GM03348 (cell line): ENCODE data around the gene GLUL.
"Not testable (repeated sequence)": the region's sequence is repeated elsewhere in the genome, so short reads cannot be mapped to it uniquely, and the experiment has no call there.

Experiments used
- DNase-seq: peaks from one replicate; pipeline ENCODE4 v3.0.0; 2012; ENCODE audit warnings: low spot score

Gene GLUL

DNA sequence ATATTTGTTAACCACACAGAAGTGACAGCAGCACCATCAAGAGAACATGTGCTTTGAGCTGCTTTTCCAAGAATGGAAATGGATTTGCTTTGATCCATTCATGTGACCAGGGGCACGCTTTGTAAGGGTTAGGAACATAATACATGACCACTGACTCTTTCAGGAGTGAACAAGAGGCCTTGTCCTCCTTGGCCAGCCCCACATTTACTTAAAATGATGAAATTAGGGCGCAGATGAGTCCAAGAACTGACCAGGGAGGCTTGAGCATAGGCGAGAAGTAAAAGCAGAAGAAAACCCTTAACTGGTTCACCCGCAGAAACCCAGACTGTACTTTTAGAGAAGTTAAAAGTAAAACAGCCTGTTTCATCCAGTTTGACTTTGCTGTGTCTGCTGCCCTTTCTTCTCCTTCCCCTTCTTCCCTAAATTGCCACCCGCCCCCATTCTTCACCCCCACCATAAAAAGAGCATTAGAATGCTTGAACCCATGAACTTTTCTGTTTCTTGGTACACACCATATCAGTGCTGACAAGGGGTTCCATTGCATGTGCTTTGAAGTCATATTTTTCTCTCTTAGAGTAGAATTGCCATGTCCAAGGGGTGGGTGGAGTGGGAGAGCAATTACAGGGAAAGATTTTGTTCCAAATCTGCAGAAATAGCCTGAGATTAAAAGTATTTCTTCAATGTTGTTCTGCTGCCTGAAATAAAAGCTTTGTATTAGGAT, 2.6 kb upstream of the GLUL start:
- DNase-seq, result no peak

DNA sequence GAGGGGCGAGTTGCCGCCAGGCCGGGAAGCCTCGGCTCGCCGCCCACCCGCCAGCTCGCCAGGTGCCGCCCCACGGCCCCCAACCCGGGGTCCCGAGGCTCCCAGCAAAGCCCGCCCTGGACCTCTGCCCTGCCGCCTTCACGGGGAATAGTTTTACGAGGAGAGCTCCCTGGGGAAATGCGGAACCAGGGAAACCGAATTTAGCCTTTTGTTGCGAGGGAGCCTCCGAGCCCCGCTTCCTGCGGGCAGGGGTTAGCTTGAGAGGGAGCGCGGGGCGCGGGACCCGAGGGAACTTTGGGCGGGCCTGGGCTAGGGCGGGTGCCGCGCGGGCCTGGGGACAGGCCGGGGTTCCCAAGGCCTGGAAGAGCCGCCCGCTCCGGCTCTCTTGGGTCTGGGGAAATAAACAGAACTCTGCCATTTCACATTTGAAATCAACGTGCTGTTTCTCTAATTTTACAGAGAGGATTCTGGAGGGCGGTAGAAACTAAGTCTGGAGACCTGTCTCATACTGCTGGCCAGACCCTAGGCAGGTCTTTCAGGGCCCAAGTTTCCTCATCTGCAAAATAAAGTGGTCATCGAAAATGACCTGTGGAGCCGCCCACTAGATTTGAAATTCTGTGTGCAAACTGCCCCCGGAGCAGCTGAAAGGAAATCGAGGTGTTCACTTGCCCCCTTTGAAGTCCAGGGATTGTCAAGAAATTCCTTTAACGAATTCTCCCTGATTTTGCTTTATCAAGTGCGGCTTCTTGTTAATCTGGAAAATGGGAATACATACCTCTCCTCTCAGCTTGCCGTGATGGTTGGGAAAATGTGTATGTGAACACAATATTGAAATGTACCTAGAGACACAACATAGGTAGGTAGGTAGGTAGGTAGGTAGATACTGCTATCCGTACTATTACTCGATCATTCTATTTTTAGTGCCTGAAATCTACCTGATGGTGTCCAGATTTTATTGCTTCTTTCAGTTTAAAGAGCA, 749 bp upstream of the GLUL start:
- peak; percentile 59 for DNase-seq

DNA sequence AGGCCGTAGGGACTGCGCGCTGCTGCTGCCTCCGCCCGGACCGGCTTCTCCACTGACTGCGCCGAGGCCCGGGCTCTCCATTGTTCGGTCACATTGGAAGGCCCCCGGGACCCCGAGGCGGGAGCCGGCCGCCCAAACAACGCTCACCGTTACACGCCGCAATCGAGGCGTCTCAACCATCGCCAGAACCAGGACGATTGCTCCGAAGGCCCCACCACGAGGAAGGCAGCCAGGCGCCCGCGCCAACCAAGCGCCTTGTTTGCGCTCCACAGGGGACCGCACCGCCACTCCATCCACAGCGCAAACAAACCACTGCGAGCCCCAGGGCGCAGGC, 595 bp downstream of the GLUL start:
- DNase-seq, result no peak

DNA sequence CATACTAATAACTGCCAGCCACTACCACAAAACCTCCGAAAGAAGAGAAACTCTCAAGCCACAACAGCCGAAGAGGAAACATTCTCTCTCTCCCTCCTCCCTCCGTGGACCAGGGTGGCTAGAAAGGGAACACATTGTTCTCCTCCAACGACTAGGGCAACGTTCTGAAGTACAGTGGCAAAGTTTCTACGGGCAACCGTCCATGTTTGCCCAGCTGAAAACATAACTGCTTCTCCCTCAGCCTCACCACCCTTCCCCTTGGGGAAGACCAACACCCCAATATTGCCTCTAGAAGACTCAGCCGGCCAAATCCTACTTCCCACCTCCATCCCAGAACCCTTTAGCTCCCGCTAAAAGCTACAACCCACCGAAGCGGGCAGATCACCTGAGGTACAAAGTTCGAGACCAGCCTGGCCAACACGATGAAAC, 2.0 kb downstream of the GLUL start:
- DNase-seq, result peak; percentile 42

DNA sequence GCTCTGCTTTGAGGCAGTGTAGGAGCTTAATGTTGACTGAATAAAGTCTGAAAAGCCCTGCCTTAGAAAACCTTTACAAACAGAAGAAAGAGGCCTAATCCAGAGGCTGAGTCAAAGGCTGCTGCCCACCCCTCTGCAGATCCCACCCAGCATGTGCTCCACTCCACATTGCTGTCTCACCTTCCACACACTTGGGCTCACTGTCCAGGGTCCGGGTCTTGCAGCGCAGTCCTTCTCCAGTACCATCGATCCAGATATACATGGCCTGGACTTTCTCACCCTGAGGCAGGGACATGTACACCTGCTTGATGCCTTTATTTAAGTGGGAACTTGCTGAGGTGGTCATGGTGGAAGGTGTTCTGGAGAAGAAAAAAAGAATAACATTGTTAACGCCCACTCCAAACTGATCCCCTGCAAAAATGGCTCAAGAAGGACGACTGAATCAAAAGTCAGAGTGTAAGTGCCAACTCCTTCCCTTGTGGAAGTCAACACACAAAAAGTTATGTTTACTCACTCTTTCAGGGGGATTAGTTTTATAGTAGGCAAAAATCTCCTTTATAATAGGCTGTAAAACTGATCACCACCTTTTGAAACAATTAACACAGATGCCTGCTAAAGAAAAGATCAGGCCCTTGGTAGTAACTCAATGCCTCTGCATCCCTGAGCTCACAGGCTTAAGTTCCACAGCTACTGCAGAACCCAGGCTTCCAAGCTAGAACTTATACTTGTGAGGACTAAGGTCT, 3.0 kb downstream of the GLUL start:
- DNase-seq, result no peak

DNA sequence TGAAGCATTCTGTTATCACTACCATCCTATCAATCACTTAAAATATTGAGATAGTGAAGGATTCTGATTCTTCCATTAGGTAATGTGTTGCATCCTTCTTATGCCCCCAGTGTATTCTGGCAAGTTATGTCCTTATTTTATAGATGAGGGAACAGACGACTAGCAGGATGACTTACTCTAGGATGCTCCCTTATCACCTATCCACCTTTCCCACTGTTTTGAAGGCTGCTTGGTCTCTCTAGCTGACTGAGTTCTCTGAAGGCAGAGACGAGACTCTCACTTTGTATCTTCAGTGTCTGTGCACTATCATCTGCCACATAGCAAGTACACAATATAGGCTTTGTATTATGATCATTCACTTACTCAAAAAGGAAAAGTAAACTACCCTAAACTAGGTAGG, 4.0 kb downstream of the GLUL start:
- DNase-seq, result no peak

DNA sequence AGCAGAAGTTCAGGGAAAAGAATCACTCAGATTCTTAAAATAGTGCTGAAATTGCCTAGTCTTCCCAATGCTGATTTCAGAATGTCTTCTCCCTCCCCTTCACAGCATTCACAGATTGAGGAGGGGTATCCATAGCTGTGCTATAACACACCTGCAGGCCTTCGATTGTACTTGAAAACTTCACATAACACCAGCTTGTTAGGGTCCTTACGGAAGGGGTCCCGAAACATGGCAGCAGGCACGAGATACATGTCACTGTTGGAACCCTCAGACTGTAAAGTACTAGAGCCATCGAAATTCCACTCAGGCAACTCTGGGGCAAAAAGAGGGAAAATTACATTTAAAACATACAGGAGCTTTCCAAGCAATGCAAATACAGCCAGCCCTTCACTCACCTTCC, 4.6 kb downstream of the GLUL start:
- no peak for DNase-seq

DNA sequence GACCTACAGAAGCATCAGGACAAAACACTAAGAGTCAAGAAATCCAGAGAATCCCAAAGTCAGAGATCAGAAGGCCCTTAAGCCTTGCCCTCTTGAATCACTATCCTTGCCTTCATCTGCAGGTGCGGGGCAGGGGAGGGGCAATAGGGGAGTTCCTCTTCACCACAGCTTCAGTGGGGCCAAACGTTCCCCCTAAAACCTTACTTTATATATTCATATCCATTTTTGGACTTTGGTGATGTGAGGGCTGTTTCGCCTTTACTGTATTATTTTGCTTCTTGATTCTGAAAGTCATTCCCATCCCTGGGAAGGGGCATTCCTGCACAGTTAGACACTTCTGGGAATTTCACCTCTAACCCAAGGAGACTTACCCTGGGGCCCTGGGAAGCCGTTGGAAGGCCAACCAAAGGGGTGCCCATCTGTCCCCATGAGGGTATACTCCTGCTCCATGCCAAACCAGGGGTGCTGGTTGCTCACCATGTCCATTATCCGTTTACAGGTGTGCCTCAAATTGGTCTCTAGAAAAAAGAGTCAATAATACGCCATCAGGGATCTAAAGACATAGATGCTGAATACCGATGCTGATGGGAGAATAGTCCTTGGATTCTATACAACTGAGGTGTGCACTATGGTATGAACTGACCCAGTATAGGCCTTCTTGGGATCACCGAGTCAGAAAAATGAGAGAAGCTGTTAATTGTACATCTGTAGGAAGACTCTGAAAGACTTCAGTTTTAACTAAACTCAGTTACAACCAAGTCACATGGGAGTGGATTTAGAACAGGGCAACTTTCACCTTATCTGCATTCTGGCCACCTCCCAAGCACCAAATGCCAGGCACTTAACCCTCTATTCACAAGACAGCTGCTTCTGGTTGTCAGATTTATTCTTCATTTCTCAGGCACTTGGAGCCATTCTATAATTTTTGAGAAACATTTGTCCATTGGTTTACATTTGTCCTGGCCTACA, 5.4 kb downstream of the GLUL start:
- DNase-seq, result no peak

DNA sequence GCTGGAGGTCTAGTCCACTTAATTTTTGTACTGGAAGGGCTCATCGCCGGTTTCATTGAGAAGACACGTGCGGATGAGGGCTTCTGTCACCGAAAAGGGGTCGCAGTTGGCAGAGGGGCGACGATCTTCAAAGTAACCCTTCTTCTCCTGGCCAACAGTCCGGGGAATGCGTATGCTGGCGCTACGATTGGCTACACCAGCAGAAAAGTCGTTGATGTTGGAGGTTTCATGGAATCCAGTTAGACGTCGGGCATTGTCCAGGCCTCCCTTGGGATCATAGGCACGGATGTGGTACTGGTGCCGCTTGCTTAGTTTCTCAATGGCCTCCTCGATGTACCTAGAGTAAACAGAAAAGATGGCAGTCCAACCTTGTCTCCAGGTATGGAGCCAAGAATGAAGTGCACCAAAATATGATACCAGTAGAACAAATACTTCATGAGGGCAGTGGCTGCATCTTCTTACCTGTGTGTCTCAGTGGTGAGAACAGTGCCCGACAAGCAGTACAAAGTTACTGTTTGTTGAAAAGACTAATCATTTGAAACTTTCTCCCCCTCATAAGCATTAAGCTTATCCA, 7.1 kb downstream of the GLUL start:
- no peak for DNase-seq

DNA sequence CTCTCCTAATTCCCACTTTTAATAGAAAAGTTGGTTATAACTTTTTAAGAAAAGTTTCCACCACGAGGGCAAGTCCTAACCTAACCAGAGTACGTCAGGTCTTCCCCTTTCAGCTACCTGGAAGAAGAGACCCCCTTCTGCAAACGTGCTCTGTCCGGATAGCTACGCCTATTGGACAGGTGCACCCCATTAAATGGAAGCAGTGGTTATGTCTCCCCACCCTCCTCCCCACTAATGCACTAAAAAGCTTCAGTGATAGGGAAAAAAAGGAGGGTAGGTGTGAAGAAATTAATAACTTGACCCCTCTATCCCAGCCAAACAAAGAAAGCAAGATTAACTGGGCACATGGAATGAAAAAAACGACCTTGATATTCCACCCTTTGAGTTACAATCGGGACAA, 7.7 kb downstream of the GLUL start:
- no peak for DNase-seq

DNA sequence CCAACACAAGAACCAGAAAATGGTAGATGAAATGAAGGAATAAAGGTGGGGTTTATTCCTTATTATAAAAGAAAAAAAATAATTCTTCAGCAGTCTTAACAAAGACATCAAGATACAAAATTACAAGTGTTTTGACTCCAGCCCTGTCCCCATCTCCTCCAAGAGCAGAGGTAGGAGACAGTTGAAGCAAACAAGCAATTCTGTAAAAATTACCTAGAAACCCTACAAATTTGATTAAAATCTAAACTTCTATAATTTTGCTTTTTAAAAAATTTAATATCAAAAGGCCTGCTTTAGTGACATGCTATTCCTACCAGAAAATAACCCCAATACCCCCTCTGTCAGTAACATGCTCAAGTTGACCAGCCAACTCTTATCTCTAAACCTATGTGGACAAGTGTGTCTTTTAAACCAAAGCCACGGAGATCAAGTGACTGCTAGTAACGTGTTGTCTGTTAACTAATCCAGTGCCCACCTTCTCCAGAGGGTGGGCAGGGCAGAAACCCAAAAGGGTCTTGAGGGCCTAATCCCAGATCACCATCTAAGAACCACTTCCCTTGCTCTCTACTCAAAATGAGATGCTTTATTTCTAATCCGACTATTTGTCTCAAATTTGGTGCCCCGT, 8.4 kb downstream of the GLUL start:
- no peak for DNase-seq

DNA sequence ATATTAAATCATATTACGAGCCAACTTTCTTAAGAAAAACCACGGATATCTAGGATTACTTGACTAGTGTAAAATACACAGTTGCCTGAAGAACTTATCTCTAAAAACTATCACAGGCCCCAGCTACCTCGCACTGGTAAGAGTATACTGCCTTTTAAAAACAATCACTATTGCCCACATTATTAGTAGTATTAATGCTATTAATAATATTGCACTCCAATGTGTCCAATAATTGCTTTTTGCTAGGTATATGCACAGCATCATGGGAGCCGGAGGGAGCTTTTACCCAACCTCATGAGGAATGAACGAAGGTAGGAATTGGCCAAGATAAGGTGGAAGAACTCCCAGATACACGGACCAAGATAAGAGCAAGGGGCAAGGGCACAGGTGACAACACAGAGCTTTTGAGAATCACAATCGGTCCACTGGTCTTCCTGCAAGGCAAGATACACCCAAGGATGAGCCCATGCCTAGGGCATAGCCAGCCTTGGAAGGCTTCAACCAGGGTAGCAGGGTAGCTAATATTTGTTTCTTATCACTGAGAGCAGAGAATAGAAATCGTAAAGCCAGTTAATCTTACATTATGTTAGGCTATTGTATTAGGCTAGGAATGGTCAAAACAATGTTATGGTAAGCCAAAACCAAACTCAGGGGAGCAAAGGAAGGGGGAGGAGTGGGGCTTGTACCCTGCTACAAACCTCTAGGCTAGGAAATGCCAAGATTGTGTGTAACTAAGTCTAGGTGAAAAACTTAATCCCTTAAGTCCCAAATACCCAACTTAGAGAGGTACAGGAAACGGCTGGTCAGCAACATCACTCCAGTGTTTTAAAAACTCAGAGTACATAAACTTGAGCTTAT, 9.4 kb downstream of the GLUL start:
- no peak for DNase-seq

DNA sequence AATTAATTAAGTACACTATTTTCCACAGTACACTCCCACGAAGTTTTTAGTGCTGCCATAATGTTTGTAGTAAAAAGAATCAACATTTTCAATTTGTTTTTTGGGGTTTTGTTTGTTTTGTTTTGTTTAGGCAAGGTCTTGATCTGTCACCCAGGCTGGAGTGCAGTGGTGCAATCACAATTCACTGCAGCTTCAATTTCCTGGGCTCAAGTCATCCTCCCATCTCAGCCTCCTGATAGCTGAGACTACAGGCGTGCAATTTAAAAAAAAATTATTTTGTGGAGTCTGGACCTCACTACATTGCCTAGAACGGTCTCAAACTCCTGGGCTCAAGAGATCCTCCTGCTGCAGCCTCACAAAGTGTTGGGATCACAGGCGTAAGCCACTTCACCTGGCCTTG, 11.4 kb downstream of the GLUL start:
- no peak for DNase-seq

DNA sequence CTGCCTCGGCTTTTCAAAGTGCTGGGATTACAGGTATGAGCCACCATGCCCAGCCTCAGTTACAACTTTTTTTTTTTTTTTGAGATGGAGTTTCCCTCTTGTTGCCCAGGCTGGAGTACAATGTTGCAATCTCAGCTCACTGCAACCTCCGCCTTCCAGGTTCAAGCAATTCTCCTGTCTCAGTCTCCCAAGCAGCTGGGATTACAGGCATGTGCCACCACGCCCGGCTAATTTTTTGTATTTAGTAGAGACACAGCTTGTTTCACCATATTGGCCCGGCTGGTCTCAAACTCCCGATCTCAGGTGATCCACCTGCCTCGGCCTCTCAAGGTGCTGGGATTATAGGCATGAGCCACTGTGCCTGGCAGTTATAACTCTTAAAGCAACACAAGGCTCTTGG, 11.8 kb downstream of the GLUL start:
- not testable (repeated sequence) for DNase-seq

DNA sequence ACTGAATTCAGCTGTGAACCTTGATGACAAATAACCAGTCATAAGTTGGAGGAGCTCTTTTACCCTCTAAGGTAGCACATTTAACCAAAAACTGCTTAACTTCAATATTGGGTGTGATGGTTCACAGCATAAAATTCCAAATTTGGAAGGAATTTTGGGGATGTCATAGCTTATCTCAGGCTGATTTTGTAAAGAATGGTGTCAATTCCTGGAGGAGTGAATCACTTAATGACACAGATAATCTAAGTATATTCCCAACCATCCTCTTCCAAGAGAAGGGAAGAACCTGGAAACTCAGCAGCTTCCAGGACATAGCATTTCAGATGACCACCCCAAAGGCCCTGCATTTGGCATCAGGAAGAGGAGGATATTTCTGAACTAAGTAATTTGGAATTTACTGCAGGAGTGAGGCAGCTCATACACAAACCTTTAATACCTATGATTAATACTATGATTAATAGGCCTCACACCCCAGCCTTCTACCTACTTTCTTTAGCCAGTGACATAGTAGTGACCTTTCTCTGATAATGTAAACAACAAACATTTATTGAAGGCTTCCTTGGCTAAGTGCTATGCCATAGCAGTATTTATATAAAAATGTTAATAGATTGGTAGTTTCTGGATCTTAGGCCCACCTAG, 14.5 kb downstream of the GLUL start:
- DNase-seq, result peak; percentile 12

DNA sequence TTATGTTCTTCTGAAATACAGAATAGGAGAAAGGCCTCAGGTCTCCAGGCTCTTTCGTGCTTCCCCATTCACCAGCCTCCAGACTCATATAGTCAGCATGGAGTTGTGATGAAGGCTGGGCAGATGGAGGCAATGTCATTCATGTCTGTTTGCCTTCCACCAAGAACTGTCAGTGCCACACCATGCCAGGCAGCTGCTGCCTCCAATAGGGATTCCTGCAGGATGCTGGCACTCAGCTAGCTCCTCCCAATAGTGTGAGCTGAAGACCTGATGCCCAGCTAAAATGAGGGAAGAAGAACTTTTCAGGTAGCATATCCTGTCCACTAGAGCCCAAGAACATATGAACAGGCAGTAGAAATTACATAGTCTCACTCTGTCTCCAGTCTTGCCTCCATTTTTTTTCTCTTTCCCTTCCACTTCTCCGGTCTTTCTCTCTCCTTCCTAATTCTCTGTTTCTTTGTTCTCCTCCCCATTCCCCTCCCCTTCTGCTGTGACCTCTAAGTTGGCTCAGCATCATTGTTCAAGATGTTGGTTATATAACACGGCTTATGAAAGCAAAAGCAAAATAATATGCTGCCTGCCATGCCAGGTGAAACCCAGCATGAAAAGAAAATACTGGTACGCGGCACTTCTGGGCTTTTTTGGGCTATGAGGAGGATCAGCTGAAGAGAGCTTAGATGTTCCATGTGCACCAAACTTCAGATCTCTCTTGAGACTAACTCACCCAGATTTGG, 17.3 kb downstream of the GLUL start:
- DNase-seq, result no peak

DNA sequence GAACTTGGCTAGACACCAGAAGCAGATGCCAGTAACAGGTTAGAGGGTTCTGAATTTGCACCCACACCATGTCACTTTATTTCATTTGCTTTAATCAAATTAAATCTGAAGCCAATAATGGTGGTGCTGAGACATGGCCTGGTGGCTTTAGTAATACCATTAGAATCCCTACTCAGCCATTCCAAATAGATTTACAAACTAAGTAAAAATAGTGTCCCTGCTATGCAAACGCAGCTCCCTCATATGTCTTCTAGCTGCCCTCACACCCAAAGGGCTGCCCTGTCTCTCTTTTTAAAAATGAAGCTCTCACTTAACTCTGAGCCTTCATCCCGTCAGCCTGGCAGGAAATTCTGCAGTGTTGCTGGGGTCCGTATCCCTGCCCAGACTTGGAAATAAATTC, 21.1 kb downstream of the GLUL start:
- no peak for DNase-seq

DNA sequence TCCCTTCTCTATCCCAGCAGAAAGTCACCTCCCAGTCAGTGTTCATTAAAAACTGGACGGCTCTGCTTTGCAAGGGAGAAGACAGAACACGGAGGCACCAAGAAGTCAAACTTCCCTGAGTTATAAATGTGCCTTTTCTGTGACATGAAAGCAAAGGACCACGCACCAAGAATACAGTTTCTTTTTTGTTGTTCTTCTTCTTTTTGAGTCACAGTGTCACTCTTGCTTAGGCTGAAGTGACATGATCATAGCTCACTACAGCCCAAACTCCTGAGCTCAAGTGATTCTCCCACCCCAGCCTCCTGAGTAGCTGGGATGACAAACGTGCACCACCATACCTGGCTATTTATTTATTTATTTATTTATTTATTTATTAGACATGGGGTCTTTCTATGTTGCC, 22.7 kb downstream of the GLUL start:
- no peak for DNase-seq

DNA sequence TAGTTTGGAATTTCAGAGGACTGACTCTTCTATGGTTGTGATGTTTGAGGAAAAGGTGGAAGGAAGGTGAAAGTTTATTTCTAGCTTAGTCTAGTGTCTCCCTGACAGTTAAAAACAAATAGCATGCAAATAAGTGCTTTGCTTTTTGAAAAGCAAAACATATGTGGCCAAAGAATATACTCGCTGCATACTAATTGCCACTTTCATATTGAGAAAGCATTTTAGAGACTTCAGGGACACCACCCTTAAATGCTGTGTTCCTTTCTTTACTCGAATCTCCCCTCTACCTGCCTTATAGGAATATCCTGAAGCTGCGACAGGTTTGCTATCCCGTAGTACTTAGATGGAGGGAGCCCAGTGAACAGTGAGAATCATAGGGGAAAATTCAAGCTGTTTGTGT, 23.2 kb downstream of the GLUL start:
- no peak for DNase-seq
